Measurements from ENCODE around the gene COL23A1. TPM values are rescaled to one million over a fixed set of nuclear protein-coding genes. Genes with fewer than 3 reads are reported as not detected.
A peak's percentile ranks its signal among the peaks of the same experiment; 100 is the strongest.

COL23A1 gene
- total RNA-seq, 4 donors from 2014 or later, result 7.9 to 20.4 (median 12.0) TPM

- TF ChIP-seq CTCF (IDR thresholded peaks at IDR 0.05), result no peak
- TF ChIP-seq EP300 (IDR thresholded peaks at IDR 0.05), result no peak
- no peak for TF ChIP-seq POLR2A (IDR thresholded peaks at IDR 0.05)
- no peak overlapping the region for H3K4me3 ChIP-seq
- H3K27me3 ChIP-seq, result no peaks in the 10 kb centered on the region
- no peak for DNase-seq (ENCODE audit: low spot score in 2 of 2)
- 88 to 95% methylated on average over 14 to 16 of the region's 16 CpGs for WGBS, 2 donors
- no peak overlapping the region for H3K27ac ChIP-seq
- no peaks in the 10 kb centered on the region for H3K36me3 ChIP-seq
- H3K9me3 ChIP-seq, result no peaks in the 10 kb centered on the region
- H3K4me1 ChIP-seq, result no peaks in the 10 kb centered on the region
These were observed 44.1 kb downstream of the COL23A1 start for GRCh38 chr5:178545941-178546674.

DNA sequence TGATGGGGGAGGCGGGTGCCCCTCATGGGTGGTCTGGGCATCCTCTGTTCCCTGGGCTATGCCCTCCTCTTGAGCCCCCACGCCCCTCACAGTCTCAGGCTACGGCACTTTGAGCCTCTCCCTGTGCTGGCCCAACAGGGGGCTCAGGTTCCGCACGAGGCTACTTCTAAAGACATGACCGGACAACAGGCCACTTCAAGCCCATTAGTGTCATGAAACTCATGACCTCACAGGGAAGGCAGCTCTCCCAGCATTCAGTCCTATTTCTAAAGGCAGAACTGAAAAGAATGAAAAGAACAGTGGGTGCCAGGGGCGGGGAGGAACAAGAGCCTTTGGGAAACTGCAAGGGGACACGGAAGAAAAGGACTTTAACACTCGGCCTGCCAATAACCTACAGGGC is 45.0 kb downstream of the COL23A1 start:
- TF ChIP-seq EP300 (IDR thresholded peaks at IDR 0.05), result no peak
- Histone ChIP-seq H3K4me3 (no peak overlapping the region), H3K36me3 (no peaks in the 10 kb centered on the region), H3K4me1 (no peaks in the 10 kb centered on the region), H3K27ac (no peak overlapping the region), H3K9me3 (no peaks in the 10 kb centered on the region), H3K27me3 (no peaks in the 10 kb centered on the region)
- WGBS, 2 donors, result 47 to 62% methylated on average over 9 of the region's 9 CpGs
- no peak for DNase-seq (ENCODE audit: low spot score in 2 of 2)

GRCh38 chr5:178544166-178544834 is 45.9 kb downstream of the COL23A1 start:
- DNase-seq (ENCODE audit: low spot score in 2 of 2), result no peak
- no peaks in the 10 kb centered on the region for H3K4me1 ChIP-seq
- no peaks in the 10 kb centered on the region for H3K36me3 ChIP-seq
- H3K4me3 ChIP-seq, result no peak overlapping the region
- no peaks in the 10 kb centered on the region for H3K9me3 ChIP-seq
- 94 to 96% methylated on average over 20 to 22 of the region's 22 CpGs for WGBS, 2 donors
- H3K27me3 ChIP-seq, result no peaks in the 10 kb centered on the region
- H3K27ac ChIP-seq, result no peak overlapping the region
- TF ChIP-seq CTCF (IDR thresholded peaks at IDR 0.05) (no peak), EP300 (IDR thresholded peaks at IDR 0.05) (no peak), POLR2A (IDR thresholded peaks at IDR 0.05) (no peak)

GRCh38 chr5:178542455-178542854 is 47.7 kb downstream of the COL23A1 start:
- Histone ChIP-seq H3K4me3 (no peak overlapping the region), H3K27ac (peak overlapping the region in 1 of 4 donors; percentile 39), H3K27me3 (no peaks in the 10 kb centered on the region), H3K9me3 (no peaks in the 10 kb centered on the region), H3K36me3 (no peaks in the 10 kb centered on the region), H3K4me1 (peaks cover 0 to 5% (median 0%) of the 10 kb centered on the region in 4 donors)
- DNase-seq (ENCODE audit: low spot score in 2 of 2), result peak in 1 of 2 donors; percentile 7
- TF ChIP-seq POLR2A (IDR thresholded peaks at IDR 0.05) (no peak), EP300 (IDR thresholded peaks at IDR 0.05) (no peak), CTCF (IDR thresholded peaks at IDR 0.05) (no peak)
- WGBS, 2 donors, result 32 to 47% methylated on average over 7 of the region's 7 CpGs

DNA sequence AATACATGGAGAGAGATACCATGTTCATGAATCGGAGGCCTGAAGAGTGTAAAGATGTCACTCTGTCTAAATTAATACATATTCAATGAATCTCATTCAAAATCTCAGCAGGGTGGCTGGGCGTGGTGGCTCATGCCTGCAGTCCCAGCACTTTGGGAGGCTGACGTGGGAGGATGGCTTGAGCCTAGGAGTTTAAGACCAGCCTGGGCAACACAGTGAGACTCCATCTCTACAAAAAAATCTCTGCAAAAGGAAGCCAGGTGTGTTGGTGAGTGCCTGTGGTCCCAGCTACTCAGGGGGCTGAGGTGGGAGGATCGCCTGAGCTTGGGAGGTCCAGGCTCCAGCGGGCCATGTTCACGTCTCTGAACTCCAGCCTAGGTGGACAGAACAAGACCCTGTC is 49.7 kb downstream of the COL23A1 start:
- WGBS, 2 donors, result 85 to 96% methylated on average over 6 of the region's 6 CpGs
- peaks cover 0 to 14% (median 0%) of the 10 kb centered on the region in 4 donors for H3K4me1 ChIP-seq
- no peaks in the 10 kb centered on the region for H3K27me3 ChIP-seq
- no peak overlapping the region for H3K27ac ChIP-seq
- DNase-seq (ENCODE audit: low spot score in 2 of 2), result no peak
- H3K4me3 ChIP-seq, result no peak overlapping the region
- H3K36me3 ChIP-seq, result no peaks in the 10 kb centered on the region
- no peaks in the 10 kb centered on the region for H3K9me3 ChIP-seq
- TF ChIP-seq POLR2A (IDR thresholded peaks at IDR 0.05), result no peak
- no peak for TF ChIP-seq CTCF (IDR thresholded peaks at IDR 0.05)
- no peak for TF ChIP-seq EP300 (IDR thresholded peaks at IDR 0.05)

Measured in tibial nerve (tissue), 4 donors.